Stimulated activated CD8-positive, alpha-beta memory T cell treated with anti-CD3 and anti-CD28 coated beads, Interleukin-7, amount 100 ng/mL, for 48 hours (primary cell): Measurements from ENCODE around the gene MRPS15.

ENCODE experiments used
- DNase-seq, 2 donors: peaks; one replicate each; pipeline ENCODE4 v3.0.0-alpha.2; 2020; ENCODE audit warnings: low read depth in 1 of 2; ENCODE audit errors: extremely low read depth in 1 of 2

MRPS15 gene

GRCh38 chr1:36432616-36433015 is 31.6 kb downstream of the MRPS15 start:
- no peak for DNase-seq

- no peak for DNase-seq
These were observed 38.4 kb downstream of the MRPS15 start for GRCh38 chr1:36425791-36426190.

DNA sequence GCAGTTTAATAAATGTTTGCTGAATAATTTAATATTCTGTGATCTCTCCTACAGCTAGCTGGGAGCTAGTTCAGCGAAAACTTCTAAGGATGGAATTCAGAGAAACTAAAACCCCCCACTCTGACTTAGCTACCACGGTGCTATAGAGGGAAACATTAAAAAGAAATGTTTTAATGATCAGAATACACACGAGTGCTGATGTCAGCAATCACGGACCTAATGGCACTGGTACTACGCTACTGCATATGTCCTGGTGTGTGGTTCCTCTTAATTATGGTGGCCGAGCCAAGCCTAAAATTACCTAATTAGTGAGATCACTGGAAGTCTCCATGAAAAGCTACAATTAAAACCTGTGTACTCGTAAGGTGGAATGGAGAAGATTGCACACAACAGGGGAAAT is 42.5 kb downstream of the MRPS15 start:
- no peak for DNase-seq

- DNase-seq: peak; percentile 74 to 80
These were observed 43.3 kb downstream of the MRPS15 start for GRCh38 chr1:36420836-36421317.

- no peak for DNase-seq
These were observed 43.8 kb downstream of the MRPS15 start for GRCh38 chr1:36420409-36420808.

DNA sequence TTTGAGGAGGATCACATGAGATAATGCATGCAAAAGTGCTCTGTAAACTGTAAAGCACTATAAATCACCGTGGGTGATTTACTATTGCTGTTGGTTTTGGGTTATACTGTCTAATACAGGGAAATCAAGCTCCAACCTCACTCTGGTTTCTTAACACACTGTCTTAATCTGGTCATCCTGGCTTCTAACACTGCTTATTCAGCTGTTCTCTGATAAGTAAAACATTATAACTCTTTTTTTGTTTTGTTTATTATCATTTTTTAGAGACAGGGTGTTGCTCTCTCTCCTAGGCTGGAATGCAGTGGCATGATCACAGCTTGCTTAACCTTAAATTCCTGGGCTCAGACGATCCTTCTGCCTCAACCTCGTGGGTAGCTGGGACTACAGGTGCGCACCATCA is 44.6 kb downstream of the MRPS15 start:
- DNase-seq: no peak

DNA sequence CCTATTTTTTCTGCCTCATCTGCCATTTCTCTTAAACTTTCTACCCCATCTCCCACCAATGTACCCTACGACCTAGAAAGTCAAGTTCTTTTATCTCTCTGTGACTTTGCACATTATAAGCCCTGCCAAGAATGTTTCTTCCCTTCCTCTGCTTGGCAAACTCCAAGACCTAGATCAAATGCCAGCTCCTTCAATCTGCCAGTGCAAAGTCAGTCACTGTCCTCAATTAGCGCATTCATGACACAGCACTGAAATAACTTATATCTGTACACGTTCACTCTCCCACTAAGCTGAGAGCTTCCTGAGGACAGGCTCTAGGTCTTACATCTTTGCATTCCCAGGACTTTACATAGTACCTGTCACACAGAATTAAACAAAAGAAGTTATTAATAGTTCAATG is 45.0 kb downstream of the MRPS15 start:
- DNase-seq: no peak

DNA sequence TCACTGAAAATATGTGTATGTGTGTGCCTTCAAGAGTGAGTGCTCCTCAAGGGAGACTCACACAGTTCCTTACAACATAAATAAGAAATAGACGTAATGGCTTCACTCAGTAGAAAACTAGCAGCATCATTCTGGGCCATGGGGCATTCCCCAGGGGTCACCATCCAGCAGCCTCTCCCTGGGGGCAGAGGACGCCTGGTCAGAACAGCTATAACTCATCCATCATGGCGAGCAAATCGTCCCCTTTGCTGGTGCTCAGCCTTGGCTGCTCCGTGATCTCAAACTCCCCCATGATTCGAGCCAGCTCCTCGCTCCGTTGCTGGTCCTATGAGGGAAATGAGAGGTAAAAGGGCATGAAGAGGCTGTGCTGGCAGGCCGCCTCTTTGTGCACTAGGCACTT is 46.3 kb downstream of the MRPS15 start:
- no peak for DNase-seq

DNA sequence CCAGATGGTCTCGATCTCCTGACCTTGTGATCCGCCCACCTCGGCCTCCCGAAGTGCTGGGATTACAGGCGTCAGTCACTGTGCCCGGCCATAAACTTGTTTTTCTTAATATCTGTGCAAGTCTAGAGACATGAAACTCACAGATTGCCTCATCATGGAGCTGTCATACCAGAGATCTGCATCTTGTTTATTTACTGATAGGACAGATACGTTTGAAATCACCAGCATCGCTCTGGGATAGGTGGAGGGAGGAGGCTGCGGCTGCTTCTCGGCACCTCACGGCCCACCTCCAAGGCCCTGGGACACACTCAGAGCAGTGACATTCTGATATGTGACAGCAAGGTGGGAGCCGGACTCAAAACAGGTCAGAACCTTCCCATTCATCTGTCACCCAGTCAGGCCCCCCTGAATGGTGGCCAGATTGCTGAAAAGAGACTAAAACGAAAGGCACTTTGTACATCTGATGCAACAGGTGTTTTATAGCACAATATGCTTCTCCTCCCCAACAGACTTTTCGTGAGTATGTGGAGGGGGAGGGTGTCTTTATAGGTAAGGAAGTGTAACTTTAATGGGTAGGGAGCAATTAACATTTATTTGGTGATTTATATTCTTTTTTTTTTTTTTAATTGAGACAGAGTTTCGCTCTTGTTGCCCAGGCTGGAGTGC is 48.4 kb downstream of the MRPS15 start:
- DNase-seq: no peak

- no peak for DNase-seq
These were observed 49.8 kb downstream of the MRPS15 start for GRCh38 chr1:36414384-36414783.

- peak in 1 of 2 donors; percentile 63 for DNase-seq
These were observed 52.2 kb downstream of the MRPS15 start for GRCh38 chr1:36411674-36412648.

GRCh38 chr1:36408479-36408878 is 55.7 kb downstream of the MRPS15 start:
- no peak for DNase-seq

DNA sequence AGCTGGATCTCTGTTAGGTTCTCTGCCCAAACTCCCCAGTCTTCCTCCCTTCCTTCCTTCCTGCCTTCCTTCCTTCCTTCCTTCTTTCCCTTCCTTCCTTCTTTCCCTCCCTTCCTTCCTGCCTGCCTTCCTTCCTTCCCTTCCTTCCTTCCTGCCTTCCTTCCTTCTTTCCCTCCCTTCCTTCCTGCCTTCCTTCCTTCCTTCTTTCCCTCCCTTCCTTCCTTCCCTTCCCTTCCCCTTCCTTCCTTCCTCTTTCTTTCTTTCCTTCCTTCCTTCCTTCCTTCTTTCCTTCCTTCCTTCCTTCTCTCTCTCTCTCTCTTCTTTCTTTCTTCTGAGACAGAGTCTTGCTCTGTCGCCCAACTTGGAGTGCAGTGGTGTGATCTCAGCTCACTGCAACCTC is 57.7 kb downstream of the MRPS15 start:
- DNase-seq: no peak
